C4-2B (cell line): Measurements from ENCODE around the gene EPHB6.

Source experiments
- H3K27ac ChIP-seq: fragments of 450-650 bp; 2 replicates; pipeline ENCODE4 v1.5.1; 2017
- ZFX ChIP-seq: fragments of 450-650 bp; IDR thresholded peaks from 2 replicates; pipeline ENCODE4 v1.6.1; 2017
- TF ChIP-seq, protein P1 (sequence below): fragments of 450-650 bp; conservative IDR thresholded peaks from 2 replicates; pipeline ENCODE4 v1.5.1; 2017; ENCODE audit warnings: mild to moderate bottlenecking

The EPHB6 gene

DNA sequence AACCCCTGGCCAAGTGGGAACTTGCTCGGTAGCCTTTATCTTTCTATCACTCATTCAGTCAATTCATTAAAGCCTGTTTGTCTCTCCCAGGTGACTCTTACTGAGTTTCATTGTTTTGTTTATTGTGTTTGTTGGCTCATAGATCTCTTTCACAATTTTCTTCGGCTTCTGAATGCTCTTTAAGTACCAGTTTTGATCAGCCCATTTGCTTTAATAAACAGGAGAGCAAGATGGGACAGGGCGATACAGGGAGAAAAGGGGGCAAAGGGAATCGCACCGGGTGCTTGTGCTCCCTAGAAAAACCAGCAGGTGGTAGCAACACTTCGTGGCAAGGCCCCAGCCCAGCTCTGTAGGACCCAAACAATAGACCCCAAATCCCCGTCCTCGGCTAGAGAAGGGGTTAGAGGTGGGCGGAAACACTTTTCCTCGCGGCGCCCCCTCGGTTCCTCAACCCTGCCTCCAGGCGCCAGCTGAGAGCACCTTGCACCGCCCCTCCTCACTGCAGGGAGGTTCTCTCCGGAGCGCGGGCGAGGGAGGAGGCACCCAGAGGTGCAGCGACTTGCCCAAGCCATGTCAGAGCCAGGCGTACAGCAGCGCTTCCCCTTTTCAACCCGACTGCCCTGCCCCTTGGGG, 1.0 kb upstream of the EPHB6 start:
- TF ChIP-seq, protein P1, sequence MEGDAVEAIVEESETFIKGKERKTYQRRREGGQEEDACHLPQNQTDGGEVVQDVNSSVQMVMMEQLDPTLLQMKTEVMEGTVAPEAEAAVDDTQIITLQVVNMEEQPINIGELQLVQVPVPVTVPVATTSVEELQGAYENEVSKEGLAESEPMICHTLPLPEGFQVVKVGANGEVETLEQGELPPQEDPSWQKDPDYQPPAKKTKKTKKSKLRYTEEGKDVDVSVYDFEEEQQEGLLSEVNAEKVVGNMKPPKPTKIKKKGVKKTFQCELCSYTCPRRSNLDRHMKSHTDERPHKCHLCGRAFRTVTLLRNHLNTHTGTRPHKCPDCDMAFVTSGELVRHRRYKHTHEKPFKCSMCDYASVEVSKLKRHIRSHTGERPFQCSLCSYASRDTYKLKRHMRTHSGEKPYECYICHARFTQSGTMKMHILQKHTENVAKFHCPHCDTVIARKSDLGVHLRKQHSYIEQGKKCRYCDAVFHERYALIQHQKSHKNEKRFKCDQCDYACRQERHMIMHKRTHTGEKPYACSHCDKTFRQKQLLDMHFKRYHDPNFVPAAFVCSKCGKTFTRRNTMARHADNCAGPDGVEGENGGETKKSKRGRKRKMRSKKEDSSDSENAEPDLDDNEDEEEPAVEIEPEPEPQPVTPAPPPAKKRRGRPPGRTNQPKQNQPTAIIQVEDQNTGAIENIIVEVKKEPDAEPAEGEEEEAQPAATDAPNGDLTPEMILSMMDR: peak; percentile 98
- no peak for TF ChIP-seq ZFX
- peak overlapping the region; percentile 29; the same call in 1 of the 2 replicates for H3K27ac ChIP-seq

DNA sequence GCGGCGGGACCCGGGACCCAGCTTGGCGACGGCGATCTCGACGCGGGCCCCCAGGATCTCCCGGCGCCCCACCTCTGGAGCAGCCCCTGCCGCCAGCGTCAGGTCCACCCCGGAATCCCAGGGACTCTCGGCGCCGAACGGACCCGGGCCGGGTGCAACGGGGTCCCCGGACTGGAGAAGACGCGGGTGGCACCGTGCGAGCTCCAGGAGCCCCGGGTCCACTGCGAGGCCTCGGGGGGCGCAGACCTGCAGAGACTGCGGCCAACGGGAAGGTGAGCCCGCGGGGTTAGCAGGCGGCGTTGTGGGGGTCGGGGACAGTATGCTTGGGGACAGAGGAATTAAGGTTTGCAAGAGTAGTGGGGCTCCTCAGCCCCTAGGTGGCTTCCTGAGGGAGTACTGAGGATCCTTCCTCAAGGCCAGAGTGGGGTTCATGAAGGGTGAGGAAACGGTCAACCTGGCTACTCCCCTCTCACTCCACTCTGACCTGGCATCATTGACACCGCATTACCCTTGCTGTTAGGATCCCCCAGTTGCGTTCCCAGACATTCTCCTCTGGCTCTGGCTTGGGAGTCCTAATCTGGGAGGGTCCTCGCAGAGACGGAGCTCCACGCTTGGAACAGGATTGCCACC, 353 bp downstream of the EPHB6 start:
- H3K27ac ChIP-seq: peak overlapping the region; percentile 29; the same call in 1 of the 2 replicates
- no peak for TF ChIP-seq ZFX
- TF ChIP-seq, protein P1: no peak

DNA sequence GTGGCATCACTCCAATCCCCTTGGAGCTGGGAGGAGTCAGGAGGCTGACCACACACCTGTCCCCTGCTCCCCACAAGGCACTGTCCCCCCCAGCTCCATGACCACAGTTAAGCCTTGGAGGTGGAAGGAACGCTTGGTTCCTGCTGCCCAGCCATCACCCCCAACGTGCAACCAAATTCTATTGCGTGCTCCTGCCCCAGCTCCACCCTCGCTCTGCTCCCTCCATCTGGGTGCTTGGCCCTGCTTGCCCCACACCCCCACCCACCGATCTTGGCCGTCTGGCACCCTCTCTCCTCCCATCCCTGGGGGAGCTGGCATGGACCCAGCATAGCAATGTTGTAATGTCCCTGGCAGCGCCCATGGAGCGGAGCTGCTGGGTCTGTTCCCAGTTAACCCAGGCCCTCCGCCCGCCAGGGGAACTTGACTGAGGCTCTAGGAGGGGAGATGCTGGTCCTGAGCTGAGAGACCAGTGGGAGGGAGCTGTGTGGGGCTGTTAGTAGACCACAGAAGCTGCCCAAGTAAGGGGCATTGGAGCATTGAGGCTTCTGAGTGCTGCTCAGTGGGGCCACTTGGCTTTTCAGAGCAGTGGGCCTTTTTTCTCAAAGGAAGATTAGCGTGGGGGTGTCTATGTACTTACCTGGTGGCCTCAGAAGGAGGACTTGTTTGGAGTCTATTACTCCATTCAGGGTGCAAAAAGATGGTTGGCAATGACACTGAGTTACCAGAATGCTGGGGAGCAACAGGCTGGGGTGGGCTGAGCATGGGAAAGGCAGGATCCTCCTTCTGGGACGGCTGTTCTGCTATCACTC, 1.1 kb downstream of the EPHB6 start:
- H3K27ac ChIP-seq: no peak overlapping the region

DNA sequence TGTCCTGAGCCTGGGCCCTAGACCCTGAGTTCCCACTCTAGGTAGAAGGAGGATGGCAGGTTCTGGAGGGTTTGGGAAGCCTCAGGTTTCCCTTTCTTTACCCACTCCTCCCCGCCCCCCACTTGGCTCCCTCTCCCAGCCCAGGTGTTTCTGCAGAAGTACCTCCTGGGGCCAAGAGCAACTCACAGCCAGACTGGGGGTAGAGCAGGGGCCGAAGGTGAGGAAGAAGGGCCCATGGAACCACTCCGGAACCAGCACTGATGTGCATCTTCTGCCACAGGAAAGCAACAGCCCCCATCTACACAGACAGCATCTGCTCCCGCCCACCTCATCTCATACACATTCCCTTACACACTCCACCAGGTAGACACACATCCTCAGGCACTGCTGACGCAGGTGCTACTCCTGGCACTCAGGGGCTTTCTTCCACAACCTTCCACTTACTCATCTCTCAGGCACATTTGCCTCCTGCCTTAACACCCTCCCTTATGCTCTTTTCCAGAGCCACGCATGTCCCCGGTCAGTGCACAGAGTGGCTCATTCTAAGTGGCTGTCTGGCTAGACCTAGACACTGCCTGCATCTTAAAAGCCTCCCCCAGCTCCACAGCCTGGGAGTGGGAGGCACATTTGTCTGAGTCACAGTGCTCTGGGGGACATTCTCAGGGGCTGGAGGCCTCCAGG, 1.8 kb downstream of the EPHB6 start:
- no peak overlapping the region for H3K27ac ChIP-seq
- no peak for TF ChIP-seq ZFX
- TF ChIP-seq, protein P1: no peak

More for the DNA sequence above, 1.1 kb downstream of the EPHB6 start:
- TF ChIP-seq, protein P1: no peak
- TF ChIP-seq ZFX: no peak

DNA sequence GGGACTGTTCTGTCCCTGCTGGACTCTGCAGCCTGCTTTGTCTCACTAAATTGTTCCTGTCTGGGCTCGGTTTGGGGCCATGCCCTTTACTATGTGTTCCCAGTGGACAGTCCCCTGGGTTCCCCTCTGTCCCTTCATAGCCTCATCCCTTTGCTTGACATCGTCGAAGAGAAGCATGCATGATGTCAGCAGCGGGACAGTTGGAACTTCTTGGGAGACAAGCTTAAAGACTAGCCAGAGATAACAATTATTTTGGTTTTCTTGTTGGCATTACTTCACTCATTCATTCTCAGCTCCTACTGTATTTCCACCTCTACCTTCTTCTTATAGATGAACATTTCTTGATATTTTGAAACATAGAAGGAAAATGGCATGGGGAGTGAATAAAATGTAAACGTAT, 2.7 kb downstream of the EPHB6 start:
- TF ChIP-seq, protein P1: no peak
- TF ChIP-seq ZFX: no peak
- no peak overlapping the region for H3K27ac ChIP-seq

DNA sequence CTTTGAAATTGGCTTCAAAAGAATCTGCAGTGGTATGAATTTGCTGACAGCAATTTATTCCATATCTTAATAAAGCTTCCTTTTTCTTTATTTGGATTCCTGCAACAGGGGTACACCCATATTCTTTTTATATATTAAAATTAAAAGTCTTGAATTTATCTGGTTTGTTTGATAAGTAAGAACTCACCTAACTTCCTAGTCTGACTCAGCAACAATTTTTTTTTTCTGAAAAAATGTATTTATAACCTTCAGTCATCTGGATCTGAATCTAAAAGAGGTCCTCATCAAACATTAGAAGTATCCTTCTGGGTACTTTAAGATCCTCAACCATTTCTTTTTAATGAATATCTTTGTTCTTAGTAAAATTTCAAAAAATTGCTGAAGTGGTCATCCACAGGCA, 4.5 kb downstream of the EPHB6 start:
- no peak overlapping the region for H3K27ac ChIP-seq
- TF ChIP-seq, protein P1: no peak
- TF ChIP-seq ZFX: no peak

DNA sequence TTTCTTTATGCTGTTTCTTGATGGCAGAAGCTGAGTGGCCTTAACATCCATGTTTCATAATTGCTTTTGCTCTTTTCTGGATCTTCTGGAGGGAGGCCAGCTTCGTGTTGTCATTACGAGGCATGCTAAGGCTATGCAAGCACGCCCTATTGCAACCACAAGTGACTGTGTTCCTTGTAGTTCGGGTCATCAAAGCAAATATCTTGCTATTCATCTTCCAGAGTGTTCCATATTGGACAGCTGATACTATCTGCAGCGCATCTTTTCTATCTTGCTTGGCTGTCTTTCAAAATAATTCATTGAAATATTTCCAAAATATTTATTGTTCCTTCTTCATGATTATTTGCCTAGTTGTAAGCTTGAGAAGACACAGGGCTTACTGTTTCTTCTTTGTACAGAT, 5.0 kb downstream of the EPHB6 start:
- TF ChIP-seq ZFX: no peak
- TF ChIP-seq, protein P1: no peak

More for the DNA sequence above, 5.0 kb downstream of the EPHB6 start:
- H3K27ac ChIP-seq: no peak overlapping the region
